ENCODE measurements around the gene OSTM1. TPM values are rescaled to one million over a fixed set of nuclear protein-coding genes. Genes with fewer than 3 reads are reported as not detected.

The OSTM1 gene
- polyA plus RNA-seq, 1 donor (not counting 4 experiments of a cell fraction or from before 2014, with no cell fraction given), result 71.3 TPM

DNA sequence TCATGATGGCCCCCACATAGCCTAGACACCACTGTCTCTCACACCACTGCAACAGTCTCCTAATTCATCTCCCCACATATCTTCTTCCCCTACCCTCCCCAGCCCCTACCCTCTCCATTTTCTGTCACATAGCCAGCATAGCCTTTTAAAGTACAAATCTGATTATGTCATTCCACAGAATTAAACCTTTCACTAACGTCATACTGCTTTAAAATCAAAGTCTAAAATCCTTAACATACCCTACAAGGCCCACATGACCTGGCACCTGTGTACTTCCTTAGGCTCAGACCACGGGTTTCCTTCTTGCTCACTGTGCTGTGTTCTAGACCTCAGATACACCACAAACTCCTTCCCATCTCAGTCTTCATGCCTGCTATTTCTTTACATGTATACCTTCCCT is 5.9 kb downstream of the OSTM1 start:
- TF ChIP-seq, protein P1, sequence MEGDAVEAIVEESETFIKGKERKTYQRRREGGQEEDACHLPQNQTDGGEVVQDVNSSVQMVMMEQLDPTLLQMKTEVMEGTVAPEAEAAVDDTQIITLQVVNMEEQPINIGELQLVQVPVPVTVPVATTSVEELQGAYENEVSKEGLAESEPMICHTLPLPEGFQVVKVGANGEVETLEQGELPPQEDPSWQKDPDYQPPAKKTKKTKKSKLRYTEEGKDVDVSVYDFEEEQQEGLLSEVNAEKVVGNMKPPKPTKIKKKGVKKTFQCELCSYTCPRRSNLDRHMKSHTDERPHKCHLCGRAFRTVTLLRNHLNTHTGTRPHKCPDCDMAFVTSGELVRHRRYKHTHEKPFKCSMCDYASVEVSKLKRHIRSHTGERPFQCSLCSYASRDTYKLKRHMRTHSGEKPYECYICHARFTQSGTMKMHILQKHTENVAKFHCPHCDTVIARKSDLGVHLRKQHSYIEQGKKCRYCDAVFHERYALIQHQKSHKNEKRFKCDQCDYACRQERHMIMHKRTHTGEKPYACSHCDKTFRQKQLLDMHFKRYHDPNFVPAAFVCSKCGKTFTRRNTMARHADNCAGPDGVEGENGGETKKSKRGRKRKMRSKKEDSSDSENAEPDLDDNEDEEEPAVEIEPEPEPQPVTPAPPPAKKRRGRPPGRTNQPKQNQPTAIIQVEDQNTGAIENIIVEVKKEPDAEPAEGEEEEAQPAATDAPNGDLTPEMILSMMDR (optimal IDR thresholded peaks at IDR 0.05 in 1 of 3, IDR thresholded peaks at IDR 0.05 in 1 of 3, conservative IDR thresholded peaks at IDR 0.05 in 1 of 3; ENCODE audit: extremely low read depth in 1 of 3, insufficient read depth in 2 of 3, low read length in 3 of 3), result no peak
- TF ChIP-seq EZH2 (IDR thresholded peaks at IDR 0.05; ENCODE audit: low read length), result no peak
- no peaks in the 10 kb centered on the region for H3K9me1 ChIP-seq (ENCODE audit: control insufficient read depth, extremely low read depth, insufficient read depth, low read length)
- FAIRE-seq, result no peak
- no peak overlapping the region for H2AFZ ChIP-seq (ENCODE audit: control insufficient read depth, low read length)
- DNase-seq (ENCODE audit: low read depth, low spot score), result no peak
- dilution Hi-C loops (cut with MboI; ENCODE audit: extremely low pct_ligation_motif_present, low sequenced_read_pairs), result no loop called here
- H3K27me3 ChIP-seq (ENCODE audit: control insufficient read depth, extremely low read depth, insufficient read depth, low read length), result no peaks in the 10 kb centered on the region
- H3K9me3 ChIP-seq (ENCODE audit: control insufficient read depth, low read depth, low read length), result no peaks in the 10 kb centered on the region
- no peak overlapping the region for H3K4me3 ChIP-seq (ENCODE audit: control insufficient read depth in 2 of 3, extremely low read depth in 1 of 3, insufficient read depth in 2 of 3, low read depth in 1 of 3, low read length in 3 of 3)
- no peaks in the 10 kb centered on the region for H4K20me1 ChIP-seq (ENCODE audit: control insufficient read depth, extremely low read depth, insufficient read depth, low read length)
- H3K79me2 ChIP-seq (ENCODE audit: control insufficient read depth, insufficient read depth, low read length), result peaks cover 33% of the 10 kb centered on the region
- H3K27ac ChIP-seq (ENCODE audit: control insufficient read depth, insufficient read depth, low read length), result no peak overlapping the region
- peaks cover 12% of the 10 kb centered on the region for H3K4me1 ChIP-seq (ENCODE audit: control insufficient read depth, extremely low read depth, insufficient read depth, low read length)
- H3K9ac ChIP-seq (ENCODE audit: control insufficient read depth, extremely low read depth, insufficient read depth, low read length), result no peak overlapping the region
- H3K36me3 ChIP-seq (ENCODE audit: control insufficient read depth in 2 of 2, extremely low read depth in 1 of 2, insufficient read depth in 2 of 2, low read length in 2 of 2), result peaks cover 5 to 7% of the 10 kb centered on the region in 2 experiments
- no peak overlapping the region for H3K4me2 ChIP-seq (ENCODE audit: control insufficient read depth, extremely low read depth, insufficient read depth, low read depth, low read length)

- H3K27ac ChIP-seq (ENCODE audit: control insufficient read depth, insufficient read depth, low read length), result no peak overlapping the region
- peaks cover 7% of the 10 kb centered on the region for H3K4me1 ChIP-seq (ENCODE audit: control insufficient read depth, extremely low read depth, insufficient read depth, low read length)
- H3K4me2 ChIP-seq (ENCODE audit: control insufficient read depth, extremely low read depth, insufficient read depth, low read depth, low read length), result no peak overlapping the region
- H2AFZ ChIP-seq (ENCODE audit: control insufficient read depth, low read length), result no peak overlapping the region
- H3K36me3 ChIP-seq (ENCODE audit: control insufficient read depth in 2 of 2, extremely low read depth in 1 of 2, insufficient read depth in 2 of 2, low read length in 2 of 2), result peaks cover 5 to 7% of the 10 kb centered on the region in 2 experiments
- DNase-seq (ENCODE audit: low read depth, low spot score), result no peak
- no peak overlapping the region for H3K9ac ChIP-seq (ENCODE audit: control insufficient read depth, extremely low read depth, insufficient read depth, low read length)
- no peak overlapping the region for H3K4me3 ChIP-seq (ENCODE audit: control insufficient read depth in 2 of 3, extremely low read depth in 1 of 3, insufficient read depth in 2 of 3, low read depth in 1 of 3, low read length in 3 of 3)
- H3K9me1 ChIP-seq (ENCODE audit: control insufficient read depth, extremely low read depth, insufficient read depth, low read length), result no peaks in the 10 kb centered on the region
- dilution Hi-C loops (cut with MboI; ENCODE audit: extremely low pct_ligation_motif_present, low sequenced_read_pairs), result no loop called here
- H4K20me1 ChIP-seq (ENCODE audit: control insufficient read depth, extremely low read depth, insufficient read depth, low read length), result no peaks in the 10 kb centered on the region
- H3K79me2 ChIP-seq (ENCODE audit: control insufficient read depth, insufficient read depth, low read length), result peaks cover 28% of the 10 kb centered on the region
- no peak for TF ChIP-seq EZH2 (IDR thresholded peaks at IDR 0.05; ENCODE audit: low read length)
- TF ChIP-seq, protein P1 (optimal IDR thresholded peaks at IDR 0.05 in 1 of 3, IDR thresholded peaks at IDR 0.05 in 1 of 3, conservative IDR thresholded peaks at IDR 0.05 in 1 of 3; ENCODE audit: extremely low read depth in 1 of 3, insufficient read depth in 2 of 3, low read length in 3 of 3), result no peak
- H3K9me3 ChIP-seq (ENCODE audit: control insufficient read depth, low read depth, low read length), result no peaks in the 10 kb centered on the region
- FAIRE-seq, result no peak
- no peaks in the 10 kb centered on the region for H3K27me3 ChIP-seq (ENCODE audit: control insufficient read depth, extremely low read depth, insufficient read depth, low read length)
Measured at GRCh38 chr6:108068182-108068581, 6.4 kb downstream of the OSTM1 start.

All from keratinocyte (primary cell).